ENCODE results near the gene EPN2. TPM values are rescaled to one million over a fixed set of nuclear protein-coding genes. Genes with fewer than 3 reads are reported as not detected.

The EPN2 gene
- total RNA-seq, 1 experiment from 2014 or later: 73.1 TPM

GRCh38 chr17:19359151-19359550 lies 122.0 kb downstream of the EPN2 start:
- intact Hi-C loops (cut with micrococcal nuclease): no loop called here
- Histone ChIP-seq H3K9me2 (ENCODE audit: insufficient read depth) (no peaks in the 10 kb centered on the region), H3K36me3 (ENCODE audit: control insufficient read depth in 1 of 2, insufficient read depth in 2 of 2, low read length in 2 of 2) (peaks cover 7 to 10% of the 10 kb centered on the region in 2 experiments; a peak in 2 of 4 replicates), H3K9ac (ENCODE audit: low read length) (no peak overlapping the region), H3K4me1 (ENCODE audit: control insufficient read depth in 1 of 2, insufficient read depth in 2 of 2, low read length in 2 of 2) (peaks cover 10 to 25% of the 10 kb centered on the region in 2 experiments), H2AFZ (ENCODE audit: low read depth, low read length, poor library complexity, severe bottlenecking) (no peak overlapping the region), H3K4me3 (replicated peaks in 1 of 2; ENCODE audit: low read depth in 1 of 2, low read length in 2 of 2) (no peak overlapping the region), H3K4me2 (ENCODE audit: low read length) (no peak overlapping the region), H3K27ac (ENCODE audit: low read depth, low read length) (no peak overlapping the region), H3K9me3 (ENCODE audit: control insufficient read depth in 1 of 2, insufficient read depth in 1 of 2, low read depth in 1 of 2, low read length in 2 of 2) (no peaks in the 10 kb centered on the region), H3K27me3 (ENCODE audit: insufficient read depth, low read length) (no peaks in the 10 kb centered on the region), H4K20me1 (ENCODE audit: insufficient read depth) (no peaks in the 10 kb centered on the region), H3K79me2 (ENCODE audit: insufficient read depth, low read length) (0 out of 2 replicates have a peak, but pooled peaks cover 12% of the 10 kb centered on the region)
- CTCF ChIA-PET: no interaction called here
- no peak for ATAC-seq
- POLR2A ChIA-PET: no interaction called here
- TF ChIP-seq POLR2A (IDR thresholded peaks at IDR 0.05; ENCODE audit: borderline replicate concordance, extremely low read depth, insufficient read depth, insufficient read length) (no peak), SP1 (IDR thresholded peaks at IDR 0.05; ENCODE audit: low read depth) (no peak)
- BruUV-seq (replicated peaks): no TSS peak
- RAD21 ChIA-PET (ENCODE audit: low non-redundant PET in 1 of 2, low total read pairs in 2 of 2, uncharacterized antibody in 2 of 2, unreplicated experiment in 2 of 2): no interaction called here
- DNase-seq (ENCODE audit: low read depth, low spot score): no peak

GRCh38 chr17:19359856-19360255 lies 122.7 kb downstream of the EPN2 start:
- Histone ChIP-seq H3K4me1 (ENCODE audit: control insufficient read depth in 1 of 2, insufficient read depth in 2 of 2, low read length in 2 of 2) (peaks cover 9 to 25% of the 10 kb centered on the region in 2 experiments), H4K20me1 (ENCODE audit: insufficient read depth) (no peaks in the 10 kb centered on the region), H2AFZ (ENCODE audit: low read depth, low read length, poor library complexity, severe bottlenecking) (no peak overlapping the region), H3K4me3 (replicated peaks in 1 of 2; ENCODE audit: low read depth in 1 of 2, low read length in 2 of 2) (no peak overlapping the region), H3K27ac (ENCODE audit: low read depth, low read length) (no peak overlapping the region), H3K9me3 (ENCODE audit: control insufficient read depth in 1 of 2, insufficient read depth in 1 of 2, low read depth in 1 of 2, low read length in 2 of 2) (no peaks in the 10 kb centered on the region), H3K9me2 (ENCODE audit: insufficient read depth) (no peaks in the 10 kb centered on the region), H3K36me3 (ENCODE audit: control insufficient read depth in 1 of 2, insufficient read depth in 2 of 2, low read length in 2 of 2) (peaks cover 7 to 10% of the 10 kb centered on the region in 2 experiments; a peak in 2 of 4 replicates), H3K27me3 (ENCODE audit: insufficient read depth, low read length) (no peaks in the 10 kb centered on the region), H3K9ac (ENCODE audit: low read length) (no peak overlapping the region), H3K79me2 (ENCODE audit: insufficient read depth, low read length) (0 out of 2 replicates have a peak, but pooled peaks cover 12% of the 10 kb centered on the region), H3K4me2 (ENCODE audit: low read length) (no peak overlapping the region)
- ATAC-seq (no peak), DNase-seq (ENCODE audit: low read depth, low spot score) (no peak)
- intact Hi-C loops (cut with micrococcal nuclease): loop anchor here (5.0 kb wide), 2 partner anchors 147 to 392 kb away; no protein-coding TSS in a partner anchor
- BruUV-seq (replicated peaks): no TSS peak
- no peak for TF ChIP-seq POLR2AphosphoS5 (IDR thresholded peaks at IDR 0.05; ENCODE audit: low read depth, low read length)
- no peak for TF ChIP-seq CBX3 (IDR thresholded peaks at IDR 0.05; ENCODE audit: low read depth)
- POLR2A ChIA-PET: no interaction called here
- RAD21 ChIA-PET (ENCODE audit: low non-redundant PET in 1 of 2, low total read pairs in 2 of 2, uncharacterized antibody in 2 of 2, unreplicated experiment in 2 of 2): no interaction called here
- CTCF ChIA-PET: no interaction called here
